ENCODE measurements around the gene BAG5.

The BAG5 gene

GRCh38 chr14:103510724-103511693 is 51.4 kb downstream of the BAG5 start:
- no peak for TF ChIP-seq CTCF (conservative IDR thresholded peaks at IDR 0.05; ENCODE audit: control insufficient read depth, insufficient read depth, low read depth, low read length)
- no peak for DNase-seq (ENCODE audit: low read depth)
- H3K4me3 ChIP-seq (ENCODE audit: control insufficient read depth, low read depth, low read length) = no peak overlapping the region

- no peak overlapping the region for H3K4me3 ChIP-seq (ENCODE audit: control insufficient read depth, low read depth, low read length)
- no peak for DNase-seq (ENCODE audit: low read depth)
- TF ChIP-seq CTCF (conservative IDR thresholded peaks at IDR 0.05; ENCODE audit: control insufficient read depth, insufficient read depth, low read depth, low read length) = no peak
Measured at GRCh38 chr14:103509864-103510723, 52.4 kb downstream of the BAG5 start.

GRCh38 chr14:103508521-103509329 is 53.7 kb downstream of the BAG5 start:
- DNase-seq (ENCODE audit: low read depth) = no peak
- TF ChIP-seq CTCF (conservative IDR thresholded peaks at IDR 0.05; ENCODE audit: control insufficient read depth, insufficient read depth, low read depth, low read length) = no peak
- H3K4me3 ChIP-seq (ENCODE audit: control insufficient read depth, low read depth, low read length) = no peak overlapping the region

- no peak for DNase-seq (ENCODE audit: low read depth)
- H3K4me3 ChIP-seq (ENCODE audit: control insufficient read depth, low read depth, low read length) = no peak overlapping the region
- TF ChIP-seq CTCF (conservative IDR thresholded peaks at IDR 0.05; ENCODE audit: control insufficient read depth, insufficient read depth, low read depth, low read length) = no peak
Measured at GRCh38 chr14:103507751-103508150, 54.7 kb downstream of the BAG5 start.

Data from fibroblast of mammary gland (primary cell).